HG02870 (cell line): Measurements from ENCODE around the gene CEP89.
"Not testable (repeated sequence)": the region's sequence is repeated elsewhere in the genome, so short reads cannot be mapped to it uniquely, and the experiment has no call there.

Source experiments
- ATAC-seq: cut with Tn5 transposase; IDR thresholded peaks from one replicate; pipeline ENCODE4 v1.9.1; 2021; ENCODE audit warnings: mild to moderate bottlenecking, moderate library complexity; ENCODE audit not compliant: unreplicated experiment

Gene CEP89

GRCh38 chr19:32873247-32873959 is 98.4 kb downstream of the CEP89 start:
- no peak for ATAC-seq

GRCh38 chr19:32872391-32872790 is 99.4 kb downstream of the CEP89 start:
- ATAC-seq = no peak

DNA sequence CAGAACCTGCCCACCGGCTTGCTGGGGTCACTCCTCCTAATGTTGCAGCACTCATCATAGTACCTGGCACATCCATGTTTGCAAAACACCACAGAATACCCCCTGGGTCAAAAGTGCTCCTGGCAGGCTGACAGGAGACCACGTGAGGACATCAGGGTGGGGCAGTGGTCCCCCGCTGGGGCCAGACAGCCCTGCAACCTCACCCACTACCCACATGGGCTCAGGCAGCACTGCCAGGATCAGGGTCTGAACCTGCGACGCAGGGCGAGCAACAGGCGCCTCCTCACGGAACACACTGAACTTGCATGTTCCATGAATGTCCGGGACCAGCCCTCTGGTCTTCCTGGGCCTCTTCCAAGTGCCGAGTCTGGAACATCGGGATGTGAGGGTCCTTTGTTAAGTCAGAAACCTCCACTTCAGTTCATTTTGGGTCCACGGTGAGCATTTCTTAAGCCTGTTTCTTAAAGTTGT is 100.7 kb downstream of the CEP89 start:
- no peak for ATAC-seq

GRCh38 chr19:32869966-32870573 is 101.7 kb downstream of the CEP89 start:
- no peak for ATAC-seq

- ATAC-seq = no peak
Measured at GRCh38 chr19:32869369-32869965, 102.3 kb downstream of the CEP89 start, which contains the start of gene SLC7A9. TSS of gene SLC7A9 (minus strand) at chr19:32869767. CDS start at chr19:32868534, 1,233 bp downstream.

DNA sequence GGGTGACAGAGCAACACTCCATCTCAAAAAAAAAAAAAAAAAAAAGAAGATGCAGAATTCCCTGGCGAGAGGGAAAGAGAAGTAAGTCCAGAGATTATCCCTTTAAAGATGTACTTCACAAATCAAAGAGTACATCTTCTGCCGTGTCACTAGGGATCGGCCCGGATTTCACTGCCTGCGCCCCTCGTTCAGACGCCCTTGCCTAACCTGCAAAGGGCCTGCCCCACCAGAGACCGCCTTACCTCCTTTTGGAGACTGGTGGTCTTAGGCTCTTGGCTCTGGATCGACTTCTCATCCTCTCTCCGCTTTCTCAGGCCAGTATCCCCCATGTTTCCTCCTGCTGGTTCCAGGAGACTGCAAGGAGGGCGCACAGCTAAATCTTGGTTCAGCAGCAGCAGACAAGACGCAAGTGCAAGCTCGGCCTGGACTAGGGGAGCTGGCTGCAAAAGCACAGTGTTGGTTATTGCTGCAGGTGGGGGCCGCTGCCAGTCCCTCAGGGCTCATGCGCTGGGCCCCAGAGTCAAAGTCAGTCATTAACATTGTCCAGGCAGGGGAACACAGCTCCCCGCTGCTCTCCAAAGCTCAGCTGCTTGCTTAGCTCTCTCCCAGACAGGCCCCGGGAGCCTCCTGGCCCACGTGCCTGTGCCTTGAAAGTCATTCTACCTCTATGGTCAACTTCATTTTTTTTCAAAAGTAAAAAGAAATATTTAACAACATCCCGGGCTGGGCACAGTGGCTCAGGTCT is 103.4 kb downstream of the CEP89 start:
- ATAC-seq = no peak

GRCh38 chr19:32867436-32867835 is 104.3 kb downstream of the CEP89 start:
- ATAC-seq = not testable (repeated sequence)

DNA sequence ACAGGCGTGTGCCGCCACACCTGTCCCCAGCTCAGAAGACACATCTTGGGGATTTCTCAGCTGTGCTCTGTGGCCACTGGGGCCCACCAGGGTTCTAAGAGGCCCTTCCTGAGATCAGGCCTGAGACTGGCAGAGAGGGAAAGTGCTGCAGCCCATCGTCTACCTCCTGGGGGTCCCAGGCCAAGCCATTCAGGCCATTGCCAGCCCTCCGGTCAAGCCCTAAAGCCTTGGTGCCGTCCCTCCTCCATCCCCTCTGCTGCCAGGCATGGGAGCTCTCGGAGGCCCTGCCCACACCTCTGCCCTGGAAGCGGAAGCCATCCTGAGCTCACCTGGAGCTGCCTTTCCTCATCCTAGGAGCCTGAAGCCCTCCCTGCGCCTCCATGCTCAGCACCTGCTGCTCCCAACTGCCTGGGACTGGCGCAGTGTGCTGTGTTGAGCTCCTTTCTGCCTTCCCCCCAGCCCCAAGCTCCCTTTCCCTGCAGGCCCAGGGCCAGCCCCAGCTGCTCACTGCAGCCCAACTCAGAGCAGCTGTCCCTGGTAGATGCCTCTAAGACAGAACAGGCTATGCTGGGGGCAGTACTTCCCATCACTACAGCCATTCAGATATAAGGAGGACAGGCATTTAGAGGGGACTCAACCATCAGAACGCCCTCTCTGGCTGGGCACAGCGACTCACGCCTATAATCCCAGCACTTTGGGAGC is 105.0 kb downstream of the CEP89 start:
- no peak for ATAC-seq

GRCh38 chr19:32866061-32866460 is 105.7 kb downstream of the CEP89 start:
- no peak for ATAC-seq

DNA sequence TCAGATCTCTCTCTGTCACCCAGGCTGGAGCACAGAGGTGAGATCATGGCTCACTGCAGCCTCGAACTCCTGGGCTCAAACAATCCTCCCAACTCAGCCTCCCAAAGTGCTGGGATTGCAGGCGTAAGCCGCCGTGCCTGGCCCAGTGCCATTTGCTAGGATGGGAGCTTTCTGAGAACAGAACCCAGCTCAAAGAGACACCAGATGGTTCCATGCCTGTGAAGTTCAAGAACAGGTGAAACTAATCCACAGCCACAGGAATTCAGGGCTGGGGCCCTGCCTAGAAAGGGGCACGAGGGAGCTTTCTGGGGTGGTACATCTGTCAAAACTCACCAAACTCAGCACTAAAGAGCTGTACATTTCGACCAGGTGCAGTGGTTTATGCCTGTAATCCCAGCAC is 106.4 kb downstream of the CEP89 start:
- no peak for ATAC-seq

DNA sequence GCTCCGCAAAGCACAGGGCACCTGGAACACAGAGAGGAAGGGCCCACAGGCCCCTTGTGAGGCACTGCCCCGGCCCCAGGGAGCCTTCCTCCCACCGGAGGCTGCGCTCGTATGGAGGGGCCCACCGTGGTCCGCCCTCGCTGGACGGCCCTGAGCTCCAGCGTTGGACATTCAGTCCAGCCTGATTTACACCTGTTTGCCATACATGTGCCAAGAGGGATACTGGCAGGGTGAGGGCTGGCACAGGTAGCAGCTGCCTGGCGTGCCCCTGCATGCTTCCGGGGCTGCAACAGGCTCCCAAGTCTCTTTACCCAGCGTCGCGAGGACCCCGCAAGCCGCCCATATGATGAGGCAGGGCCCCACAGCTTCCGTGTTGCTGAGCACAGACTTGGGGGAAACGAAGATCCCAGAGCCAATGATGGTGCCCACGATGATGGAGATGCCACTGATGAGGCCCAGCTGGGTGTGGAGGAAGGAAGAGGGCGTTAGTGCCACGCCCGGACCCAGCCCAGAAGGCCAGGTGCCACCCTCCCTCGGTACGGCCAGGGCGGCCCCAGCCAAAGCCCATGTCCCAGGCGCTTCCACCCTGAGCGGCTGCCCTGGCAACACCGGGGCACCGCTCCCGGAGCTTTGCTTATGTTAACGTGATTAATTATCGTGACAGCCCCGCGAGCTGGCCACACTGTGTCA is 107.3 kb downstream of the CEP89 start:
- ATAC-seq = no peak

DNA sequence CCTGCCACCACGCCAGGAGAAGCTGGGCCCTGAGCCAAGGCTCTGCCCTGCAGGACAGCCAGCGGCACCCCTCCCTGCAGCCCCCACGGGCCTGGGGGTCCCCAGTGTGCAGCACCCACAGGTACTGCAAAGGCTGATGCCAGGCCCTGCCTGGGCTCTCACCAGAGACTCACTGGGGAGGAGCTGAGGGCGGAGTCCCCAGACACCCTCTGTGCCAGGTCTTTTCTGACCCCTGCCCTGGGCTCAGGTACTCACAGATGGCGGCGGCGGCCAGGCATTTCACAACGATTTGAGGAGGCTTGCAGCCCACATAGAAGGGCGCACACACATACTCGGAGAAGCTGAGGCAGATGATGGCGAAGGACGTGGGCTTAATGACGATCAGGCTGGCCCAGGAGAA is 107.9 kb downstream of the CEP89 start:
- ATAC-seq = no peak

DNA sequence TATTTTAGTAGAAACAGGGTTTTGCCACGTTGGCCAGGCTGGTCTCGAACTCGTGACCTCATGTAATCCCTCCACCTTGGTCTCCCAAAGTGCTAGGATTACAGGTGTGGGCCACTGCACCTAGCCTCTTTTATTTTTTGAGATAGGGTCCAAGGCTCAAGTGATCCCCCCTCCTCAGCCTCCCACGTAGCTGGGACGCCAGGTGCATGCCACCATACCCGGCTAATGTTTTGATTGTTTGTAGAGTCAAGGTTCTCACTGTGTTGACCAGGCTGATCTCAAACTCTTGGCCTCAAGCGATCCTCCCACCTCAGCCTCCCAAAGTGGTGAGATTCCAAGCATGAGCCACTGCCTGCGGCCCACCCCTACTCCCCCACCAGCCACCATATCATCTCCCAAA is 108.5 kb downstream of the CEP89 start:
- ATAC-seq = no peak

- no peak for ATAC-seq
Measured at GRCh38 chr19:32862741-32863140, 109.0 kb downstream of the CEP89 start.

DNA sequence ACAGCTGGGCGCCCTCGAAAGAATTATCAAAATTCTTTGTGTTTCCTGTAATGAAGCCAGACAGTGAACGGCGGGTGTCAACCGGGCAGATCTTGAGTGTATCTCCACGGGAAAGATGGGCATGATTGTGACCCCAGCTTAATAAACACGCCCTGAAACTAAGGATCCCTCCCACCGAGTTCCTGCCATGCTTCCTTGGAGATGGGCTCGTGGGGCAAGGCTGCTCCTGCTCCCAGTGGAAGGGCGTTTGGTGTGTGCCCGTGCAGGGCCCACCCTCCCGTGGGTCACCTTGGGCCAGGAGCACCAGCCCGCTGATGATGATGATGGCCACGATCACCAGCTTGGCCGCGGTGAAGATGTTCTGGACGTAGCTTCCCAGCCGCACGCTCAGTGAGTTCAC is 109.6 kb downstream of the CEP89 start:
- ATAC-seq = no peak

DNA sequence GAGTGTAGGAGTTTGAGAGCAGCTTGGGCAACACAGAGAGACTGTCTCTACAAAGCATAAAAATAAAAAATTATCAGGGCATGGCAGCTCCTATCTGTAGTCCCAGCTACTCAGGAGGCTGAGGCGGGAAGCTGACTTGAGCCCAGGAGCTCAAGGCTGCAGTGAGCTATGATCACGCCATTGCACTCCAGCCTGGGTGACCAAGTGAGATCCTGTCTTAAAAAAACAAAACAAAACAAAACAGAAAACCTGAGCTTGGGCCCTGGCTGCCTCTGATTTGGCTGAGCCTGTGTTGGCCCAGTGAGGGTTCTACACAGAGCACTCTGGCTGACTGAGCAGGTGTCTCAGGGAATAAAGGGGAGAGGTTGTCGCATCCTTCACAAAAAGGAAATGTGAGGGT is 110.2 kb downstream of the CEP89 start:
- ATAC-seq = no peak

- ATAC-seq = no peak
Measured at GRCh38 chr19:32859591-32859990, 112.2 kb downstream of the CEP89 start.

- no peak for ATAC-seq
Measured at GRCh38 chr19:32858559-32858958, 113.2 kb downstream of the CEP89 start.

DNA sequence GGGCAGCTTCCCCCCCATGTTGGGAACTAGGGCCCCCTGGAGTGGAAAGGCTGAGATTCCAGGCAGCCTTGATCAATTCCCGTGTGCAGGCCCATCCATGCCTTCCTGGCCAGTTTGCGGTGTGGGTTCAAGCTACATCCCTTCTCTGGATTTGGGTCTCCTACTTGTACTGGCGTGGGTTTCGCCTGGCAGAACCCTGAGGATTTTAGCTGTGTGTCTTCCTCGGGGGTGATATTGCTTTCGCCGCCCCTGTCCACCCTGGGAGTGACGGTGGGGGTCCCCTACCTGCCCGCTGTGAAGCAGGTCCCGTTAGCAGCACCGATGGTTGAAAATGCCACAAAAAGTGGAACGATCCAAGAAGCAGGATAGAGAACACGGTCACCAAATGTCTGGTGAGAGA is 113.6 kb downstream of the CEP89 start:
- no peak for ATAC-seq

GRCh38 chr19:32857584-32857983 is 114.2 kb downstream of the CEP89 start:
- ATAC-seq = no peak
